Vagina (tissue), 2 donors: Measurements from ENCODE around the gene TCOF1.

Experiments
- CTCF ChIP-seq, 3 experiments: fragments of 450-650 bp in 2 of 3; fragments of 200-600 bp in 1 of 3; sonication (generic) in 1 of 3; IDR thresholded peaks; one replicate each; pipeline ENCODE4 v1.5.1; 2017 to 2019; ENCODE audit warnings: antibody characterized with exemption in 3 of 3, mild to moderate bottlenecking in 2 of 3, moderate library complexity in 2 of 3
- POLR2A ChIP-seq, 2 donors: fragments of 450-650 bp; IDR thresholded peaks; one replicate each; pipeline ENCODE4 v1.6.1; 2017; ENCODE audit warnings: antibody characterized with exemption in 2 of 2, mild to moderate bottlenecking in 2 of 2, moderate library complexity in 2 of 2

DNA sequence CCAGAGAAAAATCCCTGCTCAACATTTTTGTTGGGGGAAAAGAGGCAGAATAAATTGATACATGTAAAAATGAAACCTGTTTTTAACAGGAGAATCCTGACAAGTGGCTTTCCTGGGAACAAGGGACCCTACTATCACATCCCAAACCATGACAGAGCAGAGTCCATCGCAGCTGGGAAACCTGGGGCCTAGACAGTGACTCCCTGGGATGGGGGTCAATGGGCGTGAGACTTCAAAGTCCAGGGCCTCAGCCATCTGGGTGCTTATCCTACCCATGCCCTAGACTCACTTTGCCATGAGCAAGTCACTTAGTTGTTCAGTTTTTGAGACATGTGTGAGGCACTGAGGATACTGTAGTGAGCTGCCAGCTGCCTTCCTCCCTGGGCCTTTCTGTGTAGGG, 5.7 kb downstream of the TCOF1 start:
- TF ChIP-seq POLR2A (IDR thresholded peaks at IDR 0.05) (no peak), CTCF (IDR thresholded peaks at IDR 0.05) (no peak)
